ENCODE results near the gene NPR3.

The NPR3 gene

DNA sequence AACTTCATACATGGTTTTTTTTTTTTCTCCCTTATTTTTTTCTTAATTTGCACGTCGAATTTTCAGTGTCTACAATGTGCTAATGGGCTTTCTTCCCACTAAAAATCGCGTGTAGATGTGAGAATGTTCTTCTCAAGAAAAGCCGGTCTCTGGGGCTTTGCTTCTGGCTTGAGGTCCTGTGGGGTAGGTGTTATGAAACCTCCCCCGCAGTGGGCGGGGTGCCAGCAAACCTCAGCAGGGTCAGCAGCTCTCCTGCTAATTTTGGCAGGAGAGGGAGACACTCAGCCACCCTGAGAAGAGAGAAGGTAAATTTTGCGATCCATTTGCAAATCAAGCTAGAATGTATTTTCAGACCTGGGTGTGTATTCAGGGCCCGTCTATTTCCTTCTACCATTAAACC, 59.9 kb downstream of the NPR3 start:
- TF ChIP-seq, protein P1, sequence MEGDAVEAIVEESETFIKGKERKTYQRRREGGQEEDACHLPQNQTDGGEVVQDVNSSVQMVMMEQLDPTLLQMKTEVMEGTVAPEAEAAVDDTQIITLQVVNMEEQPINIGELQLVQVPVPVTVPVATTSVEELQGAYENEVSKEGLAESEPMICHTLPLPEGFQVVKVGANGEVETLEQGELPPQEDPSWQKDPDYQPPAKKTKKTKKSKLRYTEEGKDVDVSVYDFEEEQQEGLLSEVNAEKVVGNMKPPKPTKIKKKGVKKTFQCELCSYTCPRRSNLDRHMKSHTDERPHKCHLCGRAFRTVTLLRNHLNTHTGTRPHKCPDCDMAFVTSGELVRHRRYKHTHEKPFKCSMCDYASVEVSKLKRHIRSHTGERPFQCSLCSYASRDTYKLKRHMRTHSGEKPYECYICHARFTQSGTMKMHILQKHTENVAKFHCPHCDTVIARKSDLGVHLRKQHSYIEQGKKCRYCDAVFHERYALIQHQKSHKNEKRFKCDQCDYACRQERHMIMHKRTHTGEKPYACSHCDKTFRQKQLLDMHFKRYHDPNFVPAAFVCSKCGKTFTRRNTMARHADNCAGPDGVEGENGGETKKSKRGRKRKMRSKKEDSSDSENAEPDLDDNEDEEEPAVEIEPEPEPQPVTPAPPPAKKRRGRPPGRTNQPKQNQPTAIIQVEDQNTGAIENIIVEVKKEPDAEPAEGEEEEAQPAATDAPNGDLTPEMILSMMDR (conservative IDR thresholded peaks at IDR 0.05; ENCODE audit: low read depth, low read length) = no peak
- no peak overlapping the region for H3K4me3 ChIP-seq (ENCODE audit: low read length)
- no peak for DNase-seq (ENCODE audit: low read depth)

GRCh38 chr5:32773944-32774343, 62.8 kb downstream of the NPR3 start:
- no peak overlapping the region for H3K4me3 ChIP-seq (ENCODE audit: low read length)
- no peak for DNase-seq (ENCODE audit: low read depth)
- TF ChIP-seq, protein P1 (conservative IDR thresholded peaks at IDR 0.05; ENCODE audit: low read depth, low read length) = no peak

DNA sequence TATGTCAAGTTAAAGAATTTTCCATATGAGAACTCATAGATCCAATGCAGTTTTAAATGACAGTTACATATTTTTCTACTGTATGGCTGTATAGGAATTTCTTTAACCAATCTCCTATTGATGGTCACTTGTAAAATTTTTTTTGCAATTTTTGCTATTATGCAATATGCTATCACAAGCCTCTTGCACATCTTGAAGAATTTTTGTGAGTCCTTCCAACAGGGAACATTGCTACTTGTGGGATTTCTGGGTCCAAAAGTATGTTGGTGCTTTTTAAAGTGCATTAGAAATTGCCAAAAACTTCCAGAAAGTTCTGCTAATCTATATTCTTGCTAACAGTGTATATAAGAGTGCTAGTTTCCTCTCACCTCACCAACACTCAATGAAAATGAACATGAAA, 65.1 kb downstream of the NPR3 start:
- H3K4me3 ChIP-seq (ENCODE audit: low read length) = no peak overlapping the region
- TF ChIP-seq, protein P1 (conservative IDR thresholded peaks at IDR 0.05; ENCODE audit: low read depth, low read length) = no peak
- no peak for DNase-seq (ENCODE audit: low read depth)

GRCh38 chr5:32777222-32777621, 66.1 kb downstream of the NPR3 start:
- H3K4me3 ChIP-seq (ENCODE audit: low read length) = no peak overlapping the region
- no peak for DNase-seq (ENCODE audit: low read depth)
- TF ChIP-seq, protein P1 (conservative IDR thresholded peaks at IDR 0.05; ENCODE audit: low read depth, low read length) = no peak

DNA sequence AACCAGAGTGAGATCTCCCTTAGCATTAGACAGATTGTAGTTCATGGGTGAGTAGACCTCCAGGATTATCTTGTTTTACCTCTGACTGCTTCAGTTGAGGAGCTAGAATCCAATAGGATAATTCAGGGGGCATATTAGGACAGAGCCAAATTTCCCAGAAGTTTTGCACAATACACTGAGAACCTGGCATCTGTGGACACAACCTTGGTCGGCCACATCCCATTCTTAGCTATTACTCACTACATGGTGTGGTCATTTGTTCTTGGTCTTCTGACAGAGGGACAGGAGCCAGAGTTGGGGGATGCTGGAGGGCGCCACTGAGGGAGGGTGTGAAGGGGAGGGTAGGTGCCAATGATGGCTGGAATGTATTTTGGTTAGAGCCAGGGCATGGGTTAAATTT, 66.6 kb downstream of the NPR3 start:
- DNase-seq (ENCODE audit: low read depth) = no peak
- TF ChIP-seq, protein P1 (conservative IDR thresholded peaks at IDR 0.05; ENCODE audit: low read depth, low read length) = no peak
- no peak overlapping the region for H3K4me3 ChIP-seq (ENCODE audit: low read length)

DNA sequence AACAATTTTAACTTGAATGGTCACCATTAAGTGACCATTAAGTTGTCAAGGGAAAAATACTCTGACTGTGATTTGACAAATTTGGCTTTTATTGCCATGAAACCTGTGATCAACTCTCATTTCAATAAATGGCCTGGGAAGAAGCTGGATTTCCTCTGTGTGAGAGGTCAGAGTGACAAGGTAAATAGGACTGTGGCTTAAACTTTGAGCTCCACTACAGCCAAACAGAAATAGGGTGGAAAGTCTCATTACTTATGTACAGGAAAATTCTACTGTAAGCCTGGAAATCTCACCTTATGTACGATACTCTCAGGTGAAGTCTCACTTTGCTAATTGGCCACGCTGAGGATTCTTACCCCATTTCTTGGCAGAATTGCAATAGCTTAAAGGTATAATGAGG, 67.3 kb downstream of the NPR3 start:
- TF ChIP-seq, protein P1 (conservative IDR thresholded peaks at IDR 0.05; ENCODE audit: low read depth, low read length) = no peak
- DNase-seq (ENCODE audit: low read depth) = no peak

GRCh38 chr5:32779754-32780415, 68.8 kb downstream of the NPR3 start:
- TF ChIP-seq, protein P1 (conservative IDR thresholded peaks at IDR 0.05; ENCODE audit: low read depth, low read length) = no peak

More for the DNA sequence above, 67.3 kb downstream of the NPR3 start:
- H3K4me3 ChIP-seq (ENCODE audit: low read length) = no peak overlapping the region

More at GRCh38 chr5:32779754-32780415, 68.8 kb downstream of the NPR3 start:
- no peak overlapping the region for H3K4me3 ChIP-seq (ENCODE audit: low read length)
- DNase-seq (ENCODE audit: low read depth) = no peak
